Activated B cell treated with CpG ODN at 0.5 μM for 24 hours (primary cell): ENCODE results near the gene RPS2. TPM values are rescaled to one million over a fixed set of nuclear protein-coding genes. Genes with fewer than 3 reads are reported as not detected.

ENCODE experiments used
- ATAC-seq: fragments of 200-7000 bp; cut with Tn5 transposase; one replicate; pipeline ENCODE4 v1.10.0; 2021; ENCODE audit warnings: low read depth, mild to moderate bottlenecking, moderate library complexity
- CTCF ChIA-PET: fragments of 350-600 bp; sonication (Branson Sonifier 250); formaldehyde crosslinking; loops from one replicate; lab custom pipeline; 2021; ENCODE audit warnings: antibody characterized with exemption; lab: Charles Lee
- POLR2A ChIA-PET: fragments of 350-600 bp; sonication (Branson Sonifier 250); formaldehyde crosslinking; loops from one replicate; lab custom pipeline; 2021; ENCODE audit warnings: antibody characterized with exemption; lab: Charles Lee
- DNase-seq: peaks from one replicate; pipeline ENCODE4 v3.0.0; 2022
- H3K27ac Mint-ChIP-seq: one replicate; pipeline ENCODE4 v1.8.0; 2020; ENCODE audit warnings: mixed read lengths
- H3K27me3 Mint-ChIP-seq: one replicate; pipeline ENCODE4 v1.8.0; 2021; ENCODE audit warnings: mixed read lengths
- H3K36me3 Mint-ChIP-seq: one replicate; pipeline ENCODE4 v1.8.0; 2021; ENCODE audit warnings: low read depth, mixed read lengths
- H3K4me1 Mint-ChIP-seq: one replicate; pipeline ENCODE4 v1.8.0; 2021; ENCODE audit warnings: mixed read lengths
- H3K4me3 Mint-ChIP-seq: one replicate; pipeline ENCODE4 v1.8.0; 2020; ENCODE audit warnings: mild to moderate bottlenecking, mixed read lengths
- H3K9me3 Mint-ChIP-seq: one replicate; pipeline ENCODE4 v1.8.0; 2020; ENCODE audit warnings: mixed read lengths
- intact Hi-C: fragments of 100-400 bp; cut with micrococcal nuclease; formaldehyde crosslinking; loops from one replicate; pipeline ENCODE4 v1.15.1; 2024
- total RNA-seq: library from RNA; stranded (reverse); gene quantifications from 2 replicates; pipeline ENCODE4 v1.2.3, GENCODE V29; 2022
- TF ChIP-seq, protein P1 (sequence below): fragments of 200-600 bp; IDR thresholded peaks from one replicate; pipeline ENCODE4 v1.8.0; 2022; ENCODE audit warnings: antibody characterized with exemption, mild to moderate bottlenecking

Gene RPS2
- total RNA-seq, 1 donor from 2014 or later, result 5,116 TPM

DNA sequence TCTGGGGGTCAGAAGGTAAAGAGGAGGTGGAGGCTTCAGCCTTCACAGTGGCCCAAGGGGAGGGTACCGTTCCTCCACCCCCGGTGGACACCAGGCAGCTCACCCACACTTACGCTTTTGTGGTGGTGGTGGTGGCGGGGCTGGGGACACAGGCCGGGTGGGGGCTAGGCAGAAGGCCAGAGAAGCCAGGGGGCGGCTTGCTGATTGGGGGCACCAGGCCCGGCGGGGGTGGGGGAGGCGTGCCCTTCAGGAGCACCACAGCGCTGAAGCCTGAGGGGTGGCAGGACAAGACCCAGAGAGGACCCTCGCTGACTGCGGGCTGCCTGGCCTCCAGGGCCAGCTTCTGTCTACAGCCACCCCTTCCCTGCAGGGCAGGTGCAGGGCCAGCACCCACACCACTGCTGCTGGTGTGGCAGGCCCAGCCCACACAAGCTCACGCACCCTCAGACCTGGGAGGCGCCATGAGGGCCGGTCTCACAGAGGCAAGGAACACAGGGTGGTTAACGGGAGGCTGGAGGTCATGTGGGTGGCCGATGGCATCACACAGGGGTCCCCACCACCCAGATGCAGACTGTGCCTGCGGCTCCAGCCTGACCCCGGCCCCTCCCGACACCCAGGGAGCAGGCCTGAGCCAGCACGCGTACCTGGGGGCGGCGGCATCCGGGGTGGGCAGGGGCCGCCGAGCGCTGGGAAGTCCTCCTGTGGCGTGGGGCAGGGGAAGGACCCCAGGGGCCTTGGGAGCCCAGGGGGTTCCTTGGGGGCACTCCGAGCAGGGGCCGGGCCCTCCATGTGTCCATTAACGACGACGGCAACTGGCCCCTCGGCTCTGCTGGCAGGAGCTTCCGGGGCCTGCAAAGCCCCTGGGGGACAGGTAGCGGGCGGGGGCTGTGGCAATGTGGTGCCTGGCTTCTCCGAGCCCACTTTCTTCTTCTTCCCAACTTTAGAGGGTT lies 34.5 kb upstream of the RPS2 start:
- Mint-ChIP-seq H3K27ac (no peak overlapping the region), H3K4me3 (no peak overlapping the region), H3K27me3 (no peaks in the 10 kb centered on the region), H3K9me3 (no peaks in the 10 kb centered on the region), H3K4me1 (peaks cover 5% of the 10 kb centered on the region), H3K36me3 (peaks cover 47% of the 10 kb centered on the region)
- ChIA-PET CTCF (no interaction called here), POLR2A (no interaction called here)
- TF ChIP-seq, protein P1, sequence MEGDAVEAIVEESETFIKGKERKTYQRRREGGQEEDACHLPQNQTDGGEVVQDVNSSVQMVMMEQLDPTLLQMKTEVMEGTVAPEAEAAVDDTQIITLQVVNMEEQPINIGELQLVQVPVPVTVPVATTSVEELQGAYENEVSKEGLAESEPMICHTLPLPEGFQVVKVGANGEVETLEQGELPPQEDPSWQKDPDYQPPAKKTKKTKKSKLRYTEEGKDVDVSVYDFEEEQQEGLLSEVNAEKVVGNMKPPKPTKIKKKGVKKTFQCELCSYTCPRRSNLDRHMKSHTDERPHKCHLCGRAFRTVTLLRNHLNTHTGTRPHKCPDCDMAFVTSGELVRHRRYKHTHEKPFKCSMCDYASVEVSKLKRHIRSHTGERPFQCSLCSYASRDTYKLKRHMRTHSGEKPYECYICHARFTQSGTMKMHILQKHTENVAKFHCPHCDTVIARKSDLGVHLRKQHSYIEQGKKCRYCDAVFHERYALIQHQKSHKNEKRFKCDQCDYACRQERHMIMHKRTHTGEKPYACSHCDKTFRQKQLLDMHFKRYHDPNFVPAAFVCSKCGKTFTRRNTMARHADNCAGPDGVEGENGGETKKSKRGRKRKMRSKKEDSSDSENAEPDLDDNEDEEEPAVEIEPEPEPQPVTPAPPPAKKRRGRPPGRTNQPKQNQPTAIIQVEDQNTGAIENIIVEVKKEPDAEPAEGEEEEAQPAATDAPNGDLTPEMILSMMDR, result no peak
- ATAC-seq (no peak), DNase-seq (no peak)
- intact Hi-C loops, result no loop called here

GRCh38 chr16:1998360-1998835 lies 33.8 kb upstream of the RPS2 start:
- Mint-ChIP-seq H3K27ac (no peak overlapping the region), H3K27me3 (no peaks in the 10 kb centered on the region), H3K4me1 (peaks cover 8% of the 10 kb centered on the region), H3K9me3 (no peaks in the 10 kb centered on the region), H3K4me3 (no peak overlapping the region), H3K36me3 (peaks cover 47% of the 10 kb centered on the region)
- no peak for DNase-seq
- TF ChIP-seq, protein P1, result no peak
- POLR2A ChIA-PET, result no interaction called here
- no peak for ATAC-seq
- intact Hi-C loops, result no loop called here
- CTCF ChIA-PET, result no interaction called here

DNA sequence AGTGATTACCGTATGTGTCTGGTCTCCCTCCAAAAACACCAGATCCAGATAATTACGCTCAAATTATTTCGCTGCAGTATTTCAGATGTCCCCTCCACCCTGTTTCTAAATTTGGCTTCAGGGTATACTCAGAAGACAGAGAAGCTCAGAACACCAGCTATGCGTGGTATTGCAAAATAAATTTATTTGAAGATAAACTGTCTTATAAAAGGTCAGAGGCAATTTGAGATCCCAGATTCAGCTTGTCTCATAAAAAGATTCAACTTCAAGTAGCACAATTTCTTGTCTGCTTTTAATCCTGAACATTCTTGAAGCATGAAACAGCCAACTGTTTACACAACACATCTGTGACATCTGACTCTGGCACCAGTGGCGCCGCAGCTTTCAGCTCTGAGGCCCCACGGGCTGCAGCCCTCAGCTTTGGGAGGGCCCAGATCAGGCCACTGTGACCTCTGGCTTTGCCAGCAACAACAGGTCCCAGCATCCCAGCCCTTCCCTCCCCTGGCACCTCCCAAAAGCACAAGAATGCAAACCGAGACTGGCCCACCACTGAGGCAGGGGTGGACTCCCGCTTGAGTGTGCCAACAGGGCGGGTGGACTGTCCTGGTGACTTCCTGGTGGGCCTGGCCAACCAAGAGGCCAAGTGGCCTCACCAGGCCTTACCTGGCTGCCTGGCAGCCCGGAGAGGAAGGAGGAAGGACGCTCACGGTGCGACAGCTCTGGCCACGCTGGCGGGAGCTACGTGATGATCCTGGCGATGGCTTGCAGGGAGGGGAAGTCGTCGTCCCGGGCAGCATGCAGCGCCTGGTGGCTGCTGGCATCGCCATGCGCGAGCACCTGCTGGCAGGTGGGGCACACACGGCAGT lies 33.1 kb upstream of the RPS2 start:
- intact Hi-C loops, result no loop called here
- TF ChIP-seq, protein P1, result no peak
- Mint-ChIP-seq H3K4me1 (peaks cover 11% of the 10 kb centered on the region), H3K27ac (no peak overlapping the region), H3K9me3 (no peaks in the 10 kb centered on the region), H3K4me3 (no peak overlapping the region), H3K36me3 (peaks cover 47% of the 10 kb centered on the region), H3K27me3 (no peaks in the 10 kb centered on the region)
- no peak for ATAC-seq
- ChIA-PET POLR2A (interaction anchor here (21.9 kb wide), 1 partner anchor 35 kb away, joined by 351 read pairs; the partner anchor contains the start of genes NDUFB10, RNF151 and RPS2), CTCF (no interaction called here)
- no peak for DNase-seq

- peaks cover 26% of the 10 kb centered on the region for H3K4me1 Mint-ChIP-seq
- no peak for DNase-seq
- intact Hi-C loops, result loop anchor here (5.0 kb wide), 1 partner anchor 381 kb away; the partner anchor contains the start of genes CRAMP1 and IFT140
- TF ChIP-seq, protein P1, result no peak
- POLR2A ChIA-PET, result interaction anchor here (0.8 to 21.9 kb wide), 6 partner anchors 10 to 162 kb away, joined by 3 to 351 read pairs (median 12); partner anchors contain the start of genes GFER, NDUFB10, NTHL1 and RNF151
- H3K4me3 Mint-ChIP-seq, result no peak overlapping the region
- peak overlapping the region; percentile 70 for H3K27ac Mint-ChIP-seq
- CTCF ChIA-PET, result interaction anchor here (1.7 kb wide), 1 partner anchor 10 kb away, joined by 7 read pairs; no protein-coding TSS in a partner anchor
- H3K36me3 Mint-ChIP-seq, result peaks cover 22% of the 10 kb centered on the region
- H3K9me3 Mint-ChIP-seq, result no peaks in the 10 kb centered on the region
- ATAC-seq, result no peak
- H3K27me3 Mint-ChIP-seq, result no peaks in the 10 kb centered on the region
Observed at GRCh38 chr16:1993731-1994131, 29.1 kb upstream of the RPS2 start.
